HUES6 (cell line): ENCODE results near the gene CNOT6.
"Not testable (repeated sequence)": the region's sequence is repeated elsewhere in the genome, so short reads cannot be mapped to it uniquely, and the experiment has no call there.

Experiments
- H3K27ac ChIP-seq: 2 replicates; pipeline ENCODE4 v1.7.0; 2013; ENCODE audit warnings: low read depth, mild to moderate bottlenecking, low read length, inconsistent platforms
- H3K27me3 ChIP-seq: 2 replicates; pipeline ENCODE4 v1.6.1; 2013; ENCODE audit warnings: low read length; ENCODE audit not compliant: control insufficient read depth, insufficient read depth
- H3K36me3 ChIP-seq: 2 replicates; pipeline ENCODE4 v1.6.1; 2013; ENCODE audit warnings: low read length; ENCODE audit not compliant: control insufficient read depth, insufficient read depth
- H3K4me1 ChIP-seq: 2 replicates; pipeline ENCODE4 v1.6.1; 2013; ENCODE audit warnings: low read length; ENCODE audit not compliant: control insufficient read depth, insufficient read depth
- H3K4me3 ChIP-seq: 2 replicates; pipeline ENCODE4 v1.5.1; 2013; ENCODE audit warnings: low read depth, low read length
- H3K9ac ChIP-seq: one replicate; pipeline ENCODE4 v1.6.1; 2013; ENCODE audit warnings: mild to moderate bottlenecking, low read length
- H3K9me3 ChIP-seq: 2 replicates; pipeline ENCODE4 v1.6.1; 2013; ENCODE audit warnings: low read depth, low read length; ENCODE audit not compliant: control insufficient read depth, insufficient read depth

The CNOT6 gene

GRCh38 chr5:180519098-180519497, 24.9 kb downstream of the CNOT6 start:
- Histone ChIP-seq H3K4me1 (peaks cover 21% of the 10 kb centered on the region), H3K27ac (no peak overlapping the region)

GRCh38 chr5:180521101-180521500, 26.9 kb downstream of the CNOT6 start:
- no peaks in the 10 kb centered on the region for H3K9me3 ChIP-seq
- H3K36me3 ChIP-seq: peaks cover 3% of the 10 kb centered on the region; the same call in 1 of the 2 replicates
- peaks cover 30% of the 10 kb centered on the region for H3K4me1 ChIP-seq
- H3K9ac ChIP-seq: no peak overlapping the region
- H3K27me3 ChIP-seq: no peaks in the 10 kb centered on the region
- no peak overlapping the region for H3K4me3 ChIP-seq
- no peak overlapping the region for H3K27ac ChIP-seq

More at GRCh38 chr5:180519098-180519497, 24.9 kb downstream of the CNOT6 start:
- H3K4me3 ChIP-seq: no peak overlapping the region
- H3K9me3 ChIP-seq: no peaks in the 10 kb centered on the region
- H3K9ac ChIP-seq: no peak overlapping the region
- H3K36me3 ChIP-seq: no peaks in the 10 kb centered on the region
- no peaks in the 10 kb centered on the region for H3K27me3 ChIP-seq

GRCh38 chr5:180521591-180521990, 27.4 kb downstream of the CNOT6 start:
- Histone ChIP-seq H3K9me3 (no peaks in the 10 kb centered on the region; the same call in 1 of the 2 replicates), H3K27me3 (no peaks in the 10 kb centered on the region), H3K9ac (no peak overlapping the region), H3K36me3 (peaks cover 6% of the 10 kb centered on the region; the same call in 1 of the 2 replicates), H3K27ac (no peak overlapping the region), H3K4me3 (no peak overlapping the region), H3K4me1 (peaks cover 34% of the 10 kb centered on the region)

- H3K36me3 ChIP-seq: peaks cover 12% of the 10 kb centered on the region
These were observed 28.2 kb downstream of the CNOT6 start for GRCh38 chr5:180522330-180522729.

GRCh38 chr5:180523629-180524466, 29.7 kb downstream of the CNOT6 start:
- Histone ChIP-seq H3K4me1 (peaks cover 34% of the 10 kb centered on the region), H3K27ac (no peak overlapping the region), H3K9me3 (peaks cover 6% of the 10 kb centered on the region; the same call in 1 of the 2 replicates), H3K36me3 (peaks cover 23% of the 10 kb centered on the region), H3K4me3 (no peak overlapping the region), H3K27me3 (no peaks in the 10 kb centered on the region), H3K9ac (no peak overlapping the region)

More at GRCh38 chr5:180522330-180522729, 28.2 kb downstream of the CNOT6 start:
- Histone ChIP-seq H3K27me3 (no peaks in the 10 kb centered on the region), H3K9me3 (no peaks in the 10 kb centered on the region; the same call in 1 of the 2 replicates), H3K4me1 (peaks cover 34% of the 10 kb centered on the region), H3K4me3 (no peak overlapping the region), H3K9ac (no peak overlapping the region), H3K27ac (no peak overlapping the region)

GRCh38 chr5:180525399-180525798, 31.2 kb downstream of the CNOT6 start:
- H3K36me3 ChIP-seq: peaks cover 38% of the 10 kb centered on the region
- H3K27ac ChIP-seq: no peak overlapping the region
- H3K9ac ChIP-seq: no peak overlapping the region
- peaks cover 13% of the 10 kb centered on the region; the same call in 1 of the 2 replicates for H3K9me3 ChIP-seq
- H3K4me3 ChIP-seq: no peak overlapping the region
- H3K27me3 ChIP-seq: no peaks in the 10 kb centered on the region
- peaks cover 34% of the 10 kb centered on the region for H3K4me1 ChIP-seq

GRCh38 chr5:180526269-180526668, 32.1 kb downstream of the CNOT6 start:
- peaks cover 38% of the 10 kb centered on the region for H3K36me3 ChIP-seq

DNA sequence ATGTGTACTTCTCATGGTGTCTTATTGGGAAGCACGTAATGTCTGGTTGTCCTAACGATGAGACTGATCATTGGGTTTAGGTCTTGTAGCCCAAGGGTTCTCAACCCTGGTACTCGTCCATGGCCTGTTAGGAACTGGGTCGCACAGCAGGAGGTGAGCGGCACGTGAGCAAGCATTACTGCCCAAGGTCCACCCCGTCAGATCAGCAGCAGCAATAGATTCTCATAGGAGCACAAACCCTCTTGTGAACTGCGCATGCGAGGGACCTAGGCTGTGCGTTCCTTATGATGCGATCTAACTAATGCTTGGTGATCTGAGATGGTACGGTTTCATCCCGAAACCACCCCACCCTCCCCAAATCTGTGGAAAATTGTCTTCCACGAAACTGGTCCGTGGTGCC, 33.5 kb downstream of the CNOT6 start:
- Histone ChIP-seq H3K27me3 (no peaks in the 10 kb centered on the region), H3K36me3 (peaks cover 50% of the 10 kb centered on the region), H3K9me3 (peaks cover 22% of the 10 kb centered on the region; the same call in 1 of the 2 replicates), H3K27ac (no peak overlapping the region), H3K4me1 (peaks cover 29% of the 10 kb centered on the region), H3K9ac (no peak overlapping the region), H3K4me3 (no peak overlapping the region)

More at GRCh38 chr5:180526269-180526668, 32.1 kb downstream of the CNOT6 start:
- H3K4me3 ChIP-seq: no peak overlapping the region
- no peak overlapping the region for H3K9ac ChIP-seq
- no peaks in the 10 kb centered on the region for H3K27me3 ChIP-seq
- peaks cover 13% of the 10 kb centered on the region; the same call in 1 of the 2 replicates for H3K9me3 ChIP-seq
- H3K27ac ChIP-seq: no peak overlapping the region
- peaks cover 34% of the 10 kb centered on the region for H3K4me1 ChIP-seq

GRCh38 chr5:180531036-180531585, 36.9 kb downstream of the CNOT6 start:
- not testable (repeated sequence) for H3K4me3 ChIP-seq, H3K4me1 ChIP-seq, H3K27ac ChIP-seq, H3K9ac ChIP-seq, H3K27me3 ChIP-seq
- Histone ChIP-seq H3K36me3 (peaks cover 74% of the 10 kb centered on the region), H3K9me3 (peaks cover 22% of the 10 kb centered on the region; the same call in 1 of the 2 replicates)

DNA sequence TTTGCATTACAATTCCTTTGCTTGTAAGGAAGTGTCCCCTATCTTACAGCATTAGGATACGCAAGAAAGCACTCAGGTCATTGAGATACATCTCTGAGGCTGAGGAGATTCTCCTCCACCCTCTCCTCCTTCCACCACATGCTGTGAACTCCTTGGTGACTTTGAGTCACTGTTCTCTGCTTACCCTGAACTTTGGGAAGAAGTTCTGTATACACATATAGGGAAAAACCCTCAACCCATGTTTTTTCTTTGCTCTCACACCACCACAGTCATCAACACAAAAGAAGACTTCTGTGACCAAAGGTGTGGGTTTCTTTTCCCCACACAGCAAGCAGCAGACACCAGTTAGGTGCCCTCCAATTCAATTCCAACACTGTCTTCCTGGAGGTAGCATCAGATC, 38.1 kb downstream of the CNOT6 start:
- Histone ChIP-seq H3K4me3 (no peak overlapping the region), H3K4me1 (no peaks in the 10 kb centered on the region), H3K27ac (no peak overlapping the region), H3K36me3 (peaks cover 75% of the 10 kb centered on the region), H3K27me3 (no peaks in the 10 kb centered on the region), H3K9ac (no peak overlapping the region), H3K9me3 (peaks cover 22% of the 10 kb centered on the region; the same call in 1 of the 2 replicates)

DNA sequence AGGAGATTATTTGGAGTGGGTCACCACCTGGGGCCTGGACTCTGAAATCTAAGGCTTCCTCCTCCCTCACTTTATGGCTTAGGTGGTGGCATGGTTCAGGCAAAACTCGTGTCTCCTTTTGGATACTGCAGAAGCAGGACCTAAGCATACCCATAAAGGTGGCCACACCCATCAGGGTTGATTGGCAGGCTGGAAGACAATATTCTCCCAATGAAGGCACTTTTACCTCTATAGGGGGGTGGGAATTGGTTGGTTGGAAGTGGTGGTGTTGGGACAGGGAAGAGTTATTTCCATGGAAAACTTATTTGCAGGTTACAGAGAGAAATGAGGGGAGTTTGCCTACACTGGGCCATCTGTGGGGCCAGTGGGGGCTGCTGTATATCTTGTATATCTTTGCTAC, 39.7 kb downstream of the CNOT6 start:
- Histone ChIP-seq H3K9ac (no peak overlapping the region), H3K4me1 (no peaks in the 10 kb centered on the region), H3K4me3 (no peak overlapping the region), H3K36me3 (peaks cover 63% of the 10 kb centered on the region), H3K27ac (no peak overlapping the region), H3K9me3 (peaks cover 16% of the 10 kb centered on the region; the same call in 1 of the 2 replicates), H3K27me3 (no peaks in the 10 kb centered on the region)
